HEK293T (cell line): ENCODE data around the gene ADGRG1.

ENCODE experiments used
- CTCF ChIA-PET: fragments of 350-600 bp; formaldehyde crosslinking; extraction: SDS; loops from one replicate; lab custom pipeline; 2021; ENCODE audit warnings: antibody characterized with exemption, inconsistent platforms; lab: Yijun Ruan, JAX
- POLR2A ChIA-PET: fragments of 350-600 bp; formaldehyde crosslinking; extraction: SDS; loops from one replicate; lab custom pipeline; 2020; ENCODE audit warnings: antibody characterized with exemption, inconsistent platforms; lab: Yijun Ruan, JAX
- DNase-seq: peaks from one replicate; pipeline ENCODE4 v3.0.0; 2012; ENCODE audit warnings: mixed read lengths; ENCODE audit errors: extremely low spot score
- ARNT ChIP-seq: fragments of 450-650 bp; IDR thresholded peaks from 2 replicates; pipeline ENCODE4 v1.6.1; 2017; ENCODE audit warnings: mild to moderate bottlenecking
- BHLHE40 ChIP-seq: fragments of 450-650 bp; IDR thresholded peaks from 2 replicates; pipeline ENCODE4 v1.6.1; 2016; ENCODE audit warnings: mild to moderate bottlenecking, moderate library complexity, borderline replicate concordance
- CTBP1 ChIP-seq: fragments of 450-650 bp; IDR thresholded peaks from 2 replicates; pipeline ENCODE4 v1.6.1; 2016; ENCODE audit warnings: borderline replicate concordance
- ELF4 ChIP-seq: fragments of 450-650 bp; IDR thresholded peaks from 2 replicates; pipeline ENCODE4 v1.6.1; 2017; ENCODE audit warnings: antibody characterized with exemption
- FOXA1 ChIP-seq: fragments of 450-650 bp; IDR thresholded peaks from 2 replicates; pipeline ENCODE4 v1.6.1; 2016; ENCODE audit warnings: mild to moderate bottlenecking
- FOXK2 ChIP-seq: fragments of 450-650 bp; IDR thresholded peaks from 2 replicates; pipeline ENCODE4 v1.6.1; 2016; ENCODE audit warnings: mild to moderate bottlenecking
- FOXM1 ChIP-seq: fragments of 450-650 bp; IDR thresholded peaks from 2 replicates; pipeline ENCODE4 v1.6.1; 2017; ENCODE audit warnings: mild to moderate bottlenecking, borderline replicate concordance
- HDGF ChIP-seq: fragments of 450-650 bp; IDR thresholded peaks from 2 replicates; pipeline ENCODE4 v1.6.1; 2017; ENCODE audit warnings: antibody characterized with exemption, borderline replicate concordance
- L3MBTL2 ChIP-seq: fragments of 450-650 bp; conservative IDR thresholded peaks from 2 replicates; pipeline ENCODE4 v1.6.1; 2016; ENCODE audit warnings: mild to moderate bottlenecking
- LEF1 ChIP-seq: fragments of 450-650 bp; IDR thresholded peaks from 2 replicates; pipeline ENCODE4 v1.6.1; 2017; ENCODE audit warnings: mild to moderate bottlenecking, borderline replicate concordance
- NFRKB ChIP-seq: fragments of 450-650 bp; IDR thresholded peaks from 2 replicates; pipeline ENCODE4 v1.6.1; 2016; ENCODE audit warnings: mild to moderate bottlenecking, moderate library complexity
- SP1 ChIP-seq: fragments of 450-650 bp; IDR thresholded peaks from 2 replicates; pipeline ENCODE4 v1.6.1; 2017
- SUZ12 ChIP-seq: fragments of 450-650 bp; IDR thresholded peaks from 2 replicates; pipeline ENCODE4 v1.6.1; 2016; ENCODE audit warnings: mild to moderate bottlenecking
- TARDBP ChIP-seq: fragments of 450-650 bp; IDR thresholded peaks from 2 replicates; pipeline ENCODE4 v1.6.1; 2016
- ZNF384 ChIP-seq: fragments of 450-650 bp; IDR thresholded peaks from 2 replicates; pipeline ENCODE4 v1.6.1; 2016
- TF ChIP-seq, protein P1 (sequence below): fragments of 450-650 bp; IDR thresholded peaks from 2 replicates; pipeline ENCODE4 v1.6.1; 2016

ADGRG1 gene

DNA sequence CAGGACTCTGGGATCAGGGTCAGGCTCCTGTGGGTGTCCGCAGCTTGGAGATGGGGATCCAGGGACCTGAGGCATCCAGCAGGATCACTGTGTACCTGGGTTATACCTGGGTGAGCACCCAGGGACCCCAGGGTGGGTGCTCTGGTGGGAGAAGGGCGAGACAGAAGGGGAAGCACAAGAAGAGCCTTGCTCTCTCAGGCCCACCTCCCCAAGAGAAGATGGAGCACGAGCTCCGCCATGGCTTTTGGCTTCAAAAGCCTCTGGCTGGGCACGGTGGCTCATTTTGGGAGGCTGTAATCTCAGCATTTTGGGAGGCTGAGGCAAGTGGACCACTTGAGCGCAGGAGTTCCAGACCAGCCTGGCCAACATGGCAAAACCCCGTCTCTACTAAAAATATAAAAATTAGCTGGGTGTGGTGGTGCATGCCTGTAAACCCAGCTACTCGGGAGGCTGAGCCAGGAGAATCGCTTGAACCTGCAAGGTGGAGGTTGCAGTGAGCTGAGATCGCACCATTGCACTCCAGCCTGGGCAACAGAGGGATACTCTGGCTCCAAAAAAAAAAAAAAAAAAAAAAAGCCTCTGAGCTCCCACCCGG lies 75.1 kb downstream of the ADGRG1 start:
- POLR2A ChIA-PET, result no interaction called here
- DNase-seq, result no peak
- TF ChIP-seq CTBP1 (no peak), TARDBP (no peak), SUZ12 (no peak), ZNF384 (no peak), SP1 (no peak), ARNT (no peak), HDGF (no peak), ELF4 (no peak), BHLHE40 (no peak), L3MBTL2 (no peak), FOXA1 (no peak), LEF1 (no peak)
- TF ChIP-seq, protein P1, sequence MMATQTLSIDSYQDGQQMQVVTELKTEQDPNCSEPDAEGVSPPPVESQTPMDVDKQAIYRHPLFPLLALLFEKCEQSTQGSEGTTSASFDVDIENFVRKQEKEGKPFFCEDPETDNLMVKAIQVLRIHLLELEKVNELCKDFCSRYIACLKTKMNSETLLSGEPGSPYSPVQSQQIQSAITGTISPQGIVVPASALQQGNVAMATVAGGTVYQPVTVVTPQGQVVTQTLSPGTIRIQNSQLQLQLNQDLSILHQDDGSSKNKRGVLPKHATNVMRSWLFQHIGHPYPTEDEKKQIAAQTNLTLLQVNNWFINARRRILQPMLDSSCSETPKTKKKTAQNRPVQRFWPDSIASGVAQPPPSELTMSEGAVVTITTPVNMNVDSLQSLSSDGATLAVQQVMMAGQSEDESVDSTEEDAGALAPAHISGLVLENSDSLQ, result no peak
- CTCF ChIA-PET, result no interaction called here

DNA sequence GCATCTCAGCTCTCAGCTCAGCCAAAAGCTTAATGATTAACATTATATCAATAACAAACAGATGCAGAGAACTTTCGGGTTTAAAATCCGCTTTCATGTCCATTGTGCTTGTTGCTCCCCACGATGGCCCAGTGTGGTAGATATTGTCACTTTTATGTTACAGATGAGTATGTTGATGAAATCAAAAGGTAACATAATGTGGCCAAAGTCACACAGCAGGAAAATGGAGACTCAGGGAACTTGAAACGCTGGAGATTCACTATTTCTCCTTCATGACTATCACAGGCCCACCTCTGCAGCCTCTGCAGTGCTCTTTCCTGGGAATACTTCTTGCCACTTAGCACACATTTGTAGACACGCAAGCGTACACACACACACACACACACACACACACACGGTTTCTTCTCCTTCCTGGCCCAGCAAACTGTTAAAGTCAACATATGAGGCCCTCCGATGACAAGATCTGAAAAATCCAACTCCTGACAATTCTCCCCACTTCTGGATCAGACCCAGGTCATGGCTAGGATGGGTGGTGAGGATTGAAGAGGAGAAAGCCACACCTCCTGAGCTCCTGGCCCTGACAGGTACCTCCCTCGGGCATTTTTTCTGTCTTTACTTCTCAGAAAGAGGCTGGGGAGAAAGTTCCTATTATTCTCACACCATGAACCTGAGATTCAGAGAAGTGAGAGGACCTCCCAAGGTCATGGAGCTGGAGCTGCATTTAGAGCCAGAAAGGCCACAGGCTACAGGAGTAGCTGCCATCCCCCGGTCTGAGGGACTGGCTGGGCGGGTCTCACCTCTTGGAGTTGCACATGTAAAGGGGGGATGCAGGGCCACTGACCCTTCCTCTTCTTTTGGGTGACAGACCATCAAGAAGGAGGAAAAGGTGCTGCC lies 75.8 kb downstream of the ADGRG1 start:
- TF ChIP-seq NFRKB (no peak), L3MBTL2 (no peak), SUZ12 (no peak), FOXK2 (no peak), ELF4 (no peak), ZNF384 (no peak), FOXA1 (no peak), LEF1 (no peak)
- ChIA-PET CTCF (no interaction called here), POLR2A (no interaction called here)
- no peak for DNase-seq

DNA sequence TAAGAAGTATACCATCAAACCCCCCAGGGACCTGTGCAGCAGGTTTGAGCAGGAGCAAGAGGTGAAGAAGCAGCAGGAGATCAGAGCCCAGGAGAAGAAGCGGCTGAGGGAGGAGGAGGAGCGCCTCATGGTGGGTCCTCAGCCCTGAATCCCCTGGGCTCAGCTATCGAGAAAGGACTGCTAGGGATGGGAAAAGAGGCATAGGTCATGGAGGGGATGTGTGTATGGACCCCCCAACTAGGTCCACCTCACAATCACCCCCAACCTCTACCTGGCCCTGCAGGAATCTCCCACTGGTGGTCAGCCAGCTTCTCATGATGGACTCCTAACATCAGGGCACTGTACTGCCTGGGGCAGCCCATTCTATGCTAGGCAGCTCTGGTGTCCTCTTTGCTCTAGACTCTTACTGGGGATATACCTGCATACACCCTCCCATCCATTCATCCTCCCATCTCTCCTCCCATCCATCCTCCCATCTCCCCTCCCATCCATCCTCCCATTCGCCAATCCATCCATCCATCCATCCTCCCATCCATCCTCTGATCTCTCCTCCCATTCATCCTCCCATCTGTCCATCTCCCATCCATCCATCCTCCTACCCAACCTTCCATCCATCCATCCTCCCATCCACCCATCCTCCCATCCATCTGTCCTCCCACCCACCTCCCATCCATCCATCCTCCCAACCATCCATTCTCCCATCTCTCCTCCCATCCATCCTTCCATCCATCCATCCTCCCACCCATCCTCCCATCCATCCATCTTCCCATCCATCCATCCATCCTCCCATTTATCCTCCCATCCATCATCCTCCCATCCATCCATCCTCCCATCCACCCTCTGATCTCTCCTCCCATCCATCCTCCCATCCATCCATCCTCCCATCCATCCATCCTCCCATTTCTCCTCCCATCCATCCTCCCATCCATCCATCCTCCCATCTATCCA lies 76.7 kb downstream of the ADGRG1 start:
- TF ChIP-seq ELF4 (no peak), LEF1 (no peak), L3MBTL2 (no peak), BHLHE40 (no peak), FOXK2 (no peak), FOXA1 (no peak), ARNT (no peak), HDGF (no peak), SUZ12 (no peak)
- POLR2A ChIA-PET, result no interaction called here
- no peak for DNase-seq
- CTCF ChIA-PET, result no interaction called here

DNA sequence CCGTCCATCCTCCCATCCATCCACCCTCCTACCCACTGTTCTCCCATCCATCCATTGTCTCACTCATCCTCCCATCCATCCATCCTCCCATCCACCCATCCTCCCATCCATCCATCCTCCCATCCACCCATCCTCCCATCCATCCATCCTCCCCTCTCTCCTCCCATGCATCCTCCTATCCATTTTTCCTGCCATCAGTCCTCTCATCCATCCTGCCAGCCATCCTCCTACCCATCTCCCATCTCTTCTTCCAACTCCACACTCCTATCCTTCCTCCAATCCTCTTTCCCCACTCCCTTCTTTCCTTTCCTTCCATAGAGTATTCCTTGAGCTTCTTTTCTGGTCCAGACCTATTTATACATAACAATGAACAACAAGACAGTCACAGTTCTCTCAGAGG lies 78.3 kb downstream of the ADGRG1 start:
- ChIA-PET CTCF (no interaction called here), POLR2A (no interaction called here)
- no peak for DNase-seq
- no peak for TF ChIP-seq LEF1
- no peak for TF ChIP-seq FOXA1
- TF ChIP-seq BHLHE40, result no peak
- TF ChIP-seq, protein P1, result no peak
- TF ChIP-seq NFRKB, result no peak
- TF ChIP-seq FOXK2, result no peak
- no peak for TF ChIP-seq ELF4
- no peak for TF ChIP-seq SP1
- TF ChIP-seq L3MBTL2, result no peak
- no peak for TF ChIP-seq ZNF384
- no peak for TF ChIP-seq CTBP1
- no peak for TF ChIP-seq TARDBP
- no peak for TF ChIP-seq ARNT
- TF ChIP-seq FOXM1, result no peak
- no peak for TF ChIP-seq HDGF

DNA sequence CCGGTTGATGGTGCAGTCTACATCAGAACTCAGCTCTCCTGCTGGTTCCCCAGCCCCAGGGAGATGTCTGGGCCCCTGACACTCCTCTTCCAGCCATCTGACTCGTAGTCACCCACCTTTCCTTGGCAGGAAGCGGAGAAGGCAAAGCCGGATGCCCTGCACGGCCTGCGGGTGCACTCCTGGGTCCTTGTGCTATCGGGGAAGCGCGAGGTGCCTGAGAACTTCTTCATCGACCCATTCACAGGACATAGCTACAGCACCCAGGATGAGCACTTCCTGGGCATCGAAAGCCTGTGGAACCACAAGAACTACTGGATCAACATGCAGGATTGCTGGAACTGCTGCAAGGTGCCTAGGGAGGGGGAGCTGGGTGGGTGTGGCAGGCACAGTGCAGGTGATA lies 78.9 kb downstream of the ADGRG1 start:
- POLR2A ChIA-PET, result no interaction called here
- CTCF ChIA-PET, result no interaction called here
- no peak for DNase-seq

DNA sequence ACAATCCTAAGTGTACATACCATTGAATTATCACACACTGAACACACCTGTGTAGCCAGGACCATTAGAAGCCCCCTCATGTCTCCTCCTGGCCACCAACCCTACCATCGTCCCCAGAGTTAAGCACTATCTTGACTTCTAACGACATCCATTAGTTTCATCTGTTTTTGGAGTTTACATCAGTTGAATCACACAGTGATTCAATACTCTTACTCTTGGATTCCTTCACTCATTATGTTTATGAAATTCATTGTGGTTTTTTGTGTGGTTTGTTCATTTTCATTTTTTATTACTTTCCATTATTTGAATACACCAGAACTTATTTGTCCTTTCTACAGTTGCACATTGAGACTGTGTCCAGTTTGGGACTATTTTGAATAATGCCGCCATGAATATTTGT lies 79.7 kb downstream of the ADGRG1 start:
- ChIA-PET POLR2A (no interaction called here), CTCF (no interaction called here)
- DNase-seq, result no peak
- TF ChIP-seq FOXM1 (no peak), LEF1 (no peak), HDGF (no peak), CTBP1 (no peak), SP1 (no peak)
- TF ChIP-seq, protein P1, result no peak

More for the DNA sequence above, 78.9 kb downstream of the ADGRG1 start:
- no peak for TF ChIP-seq CTBP1
- no peak for TF ChIP-seq ZNF384
- TF ChIP-seq TARDBP, result no peak
- no peak for TF ChIP-seq L3MBTL2
- TF ChIP-seq ELF4, result no peak
